Measurements from ENCODE around the gene CAMTA2. TPM values are rescaled to one million over a fixed set of nuclear protein-coding genes. Genes with fewer than 3 reads are reported as not detected.

Gene CAMTA2
- total RNA-seq, 1 experiment from 2014 or later: 4.8 TPM

GRCh38 chr17:4968486-4969046 lies 18.9 kb downstream of the CAMTA2 start:
- DNase-seq (ENCODE audit: low read depth): no peak

DNA sequence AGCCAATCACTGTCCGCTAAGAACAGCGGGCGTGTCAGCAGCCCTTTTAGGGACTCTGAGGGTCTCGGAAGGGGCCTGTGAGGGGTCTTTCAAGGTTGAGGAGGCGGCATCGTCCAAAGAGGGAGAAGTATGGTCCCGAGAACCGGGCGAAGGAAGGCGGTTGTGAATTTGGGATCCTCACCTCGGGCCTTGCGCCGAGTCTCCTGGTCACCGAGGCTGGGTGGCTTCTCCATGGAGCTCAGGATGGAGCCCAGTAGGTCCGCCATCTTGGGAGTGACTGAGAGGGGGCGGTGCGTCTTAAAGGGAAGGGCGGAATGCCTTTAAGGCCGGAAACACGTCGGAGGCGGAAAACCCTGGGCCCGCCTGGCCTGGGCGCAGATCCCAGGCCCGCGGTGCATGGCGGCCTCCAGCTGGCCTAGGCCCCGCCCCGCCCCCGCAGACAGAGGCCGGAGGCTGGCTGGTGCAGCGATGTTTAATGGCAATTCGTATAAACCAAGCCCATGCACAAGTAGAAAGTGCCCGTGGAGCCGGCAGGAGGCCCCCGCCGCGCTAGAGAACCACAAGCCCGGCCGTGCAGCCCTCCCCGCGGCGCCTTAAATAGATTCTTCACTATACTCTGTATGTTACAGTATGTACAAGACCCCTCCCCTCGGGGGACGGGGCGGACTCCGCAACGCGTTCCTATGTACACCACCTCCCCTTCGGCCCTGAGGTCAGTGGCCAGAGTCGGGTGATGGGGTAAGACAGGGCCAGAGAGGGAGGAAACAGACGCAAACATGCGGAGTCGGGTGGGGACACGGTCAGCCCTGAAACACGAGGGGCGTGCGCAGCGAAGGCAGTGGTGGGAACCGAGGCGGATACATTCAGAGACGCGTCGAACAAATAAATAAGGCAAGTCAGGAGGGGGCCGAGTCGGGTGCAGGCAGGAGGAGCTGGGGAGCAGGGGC lies 19.7 kb downstream of the CAMTA2 start, which contains the start of gene SPAG7:
Gene SPAG7, minus strand, starts transcription at position 279 of the 947 bp plus-strand sequence. Its CDS starts 13 bp downstream, at position 266.
- DNase-seq (ENCODE audit: low read depth): peak; percentile 89

GRCh38 chr17:4966844-4967538 lies 20.5 kb downstream of the CAMTA2 start:
- DNase-seq (ENCODE audit: low read depth): peak; percentile 99

DNA sequence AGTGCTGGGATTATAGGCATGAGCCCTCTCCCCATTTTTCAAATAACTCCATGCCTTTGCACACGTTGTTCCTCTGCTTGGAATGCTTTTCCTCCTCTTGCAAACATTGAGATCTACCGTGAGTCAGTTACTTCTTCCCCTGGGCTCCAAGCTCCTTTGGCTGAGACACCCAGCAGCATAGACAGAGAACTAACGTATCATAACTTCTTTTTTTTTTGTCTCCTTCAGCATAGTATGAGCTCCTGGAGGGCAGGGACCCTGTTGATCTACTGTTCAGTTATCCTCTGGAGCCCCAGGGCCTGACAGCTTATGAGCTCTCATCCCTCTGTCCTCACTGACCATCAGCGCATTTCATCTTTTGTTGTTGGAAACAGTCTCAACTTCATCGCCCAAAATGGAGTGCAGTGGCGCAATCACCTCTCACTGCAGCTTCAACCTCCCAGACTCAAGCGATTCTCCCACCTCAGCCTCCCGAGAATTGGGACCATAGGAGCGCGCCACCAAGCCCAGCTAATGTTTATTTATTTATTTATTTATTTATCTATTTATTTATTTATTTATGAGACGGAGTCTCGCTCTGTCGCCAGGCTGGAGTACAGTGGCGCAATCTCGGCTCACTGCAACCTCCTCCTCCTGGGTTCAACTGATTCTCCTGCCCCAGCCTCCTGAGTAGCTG lies 22.0 kb downstream of the CAMTA2 start:
- DNase-seq (ENCODE audit: low read depth): no peak

DNA sequence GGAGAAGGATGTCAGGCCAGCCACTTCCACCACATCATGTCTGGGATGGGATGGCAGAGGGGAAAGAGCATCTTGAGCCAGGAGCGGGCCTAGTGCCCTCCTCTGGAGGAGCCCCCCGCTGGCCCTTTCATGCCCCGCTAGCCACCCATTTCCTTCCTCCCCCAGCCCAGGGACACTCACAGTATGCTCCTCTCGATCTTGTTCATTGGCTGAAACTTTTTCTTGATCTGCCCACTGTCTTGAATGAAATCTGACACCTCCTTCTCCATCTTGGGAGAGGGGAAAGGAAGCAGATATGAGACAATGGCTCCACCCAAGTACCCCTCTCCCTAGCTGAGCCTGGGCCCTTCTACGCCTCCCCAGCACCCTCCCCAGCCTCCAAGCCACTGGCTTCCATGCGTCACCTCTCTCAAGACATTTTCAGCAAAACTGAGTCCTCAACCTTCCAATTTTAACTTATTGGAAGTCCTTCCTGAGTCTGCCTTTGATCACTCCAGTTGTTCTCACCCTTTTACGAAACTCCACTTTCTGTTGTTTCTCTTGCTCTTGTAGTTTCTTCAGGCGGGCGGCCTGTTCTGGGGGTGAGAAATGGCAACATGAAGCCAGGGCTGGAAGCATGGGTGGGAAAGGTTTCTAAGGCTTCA lies 27.1 kb downstream of the CAMTA2 start:
- no peak for DNase-seq (ENCODE audit: low read depth)

DNA sequence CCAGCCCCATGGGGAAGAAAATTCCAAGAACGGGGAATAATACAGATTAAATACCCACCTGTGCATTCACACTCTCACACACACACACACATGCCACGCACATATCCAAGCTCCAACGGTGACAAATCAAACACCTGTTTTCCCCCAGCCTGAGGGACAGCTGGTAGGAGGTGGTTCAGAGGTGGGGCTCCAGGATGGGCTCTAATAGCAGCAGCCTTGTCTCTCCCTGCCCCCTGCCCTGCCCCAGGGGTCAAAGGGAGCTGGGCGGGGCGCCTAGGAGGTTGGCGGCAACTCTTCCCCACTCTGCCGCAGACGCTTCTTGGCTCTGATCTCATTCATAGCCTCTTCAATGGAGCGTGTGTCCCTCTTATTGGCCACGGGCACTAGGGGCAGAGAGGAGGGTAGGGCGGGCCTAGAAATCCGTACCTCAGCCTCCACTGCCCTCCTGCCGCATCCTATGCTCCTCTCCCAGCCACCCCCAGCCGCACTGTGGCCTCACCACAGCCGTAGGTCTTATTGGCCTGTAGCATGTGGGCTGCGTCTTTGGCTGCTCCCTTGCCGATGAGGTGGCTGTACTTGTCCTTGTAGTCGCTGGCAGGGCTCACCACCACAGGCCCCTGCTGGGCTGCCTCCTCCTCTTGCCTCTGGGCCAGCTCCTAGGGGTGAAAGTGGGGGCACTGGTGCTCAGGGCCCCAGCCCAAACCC lies 28.1 kb downstream of the CAMTA2 start:
- DNase-seq (ENCODE audit: low read depth): no peak

DNA sequence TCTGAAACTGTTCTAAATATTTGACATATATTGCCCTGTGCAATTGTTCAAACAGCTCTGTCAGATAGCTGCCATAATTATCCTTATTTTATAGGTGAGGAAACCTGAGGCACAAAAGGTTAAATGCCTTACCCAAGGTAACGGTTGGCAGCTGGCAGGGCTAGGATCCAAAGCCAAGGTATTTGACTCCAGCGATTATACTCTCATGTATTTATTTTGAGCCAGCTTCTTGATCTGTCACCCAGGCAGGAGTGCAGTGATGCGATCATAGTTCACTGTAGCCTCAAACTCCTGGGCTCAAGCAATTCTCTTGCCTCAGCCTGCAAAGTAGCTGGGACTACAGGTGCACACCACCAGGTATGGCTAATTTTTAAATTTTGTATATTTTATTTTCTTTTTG lies 29.4 kb downstream of the CAMTA2 start:
- no peak for DNase-seq (ENCODE audit: low read depth)

DNA sequence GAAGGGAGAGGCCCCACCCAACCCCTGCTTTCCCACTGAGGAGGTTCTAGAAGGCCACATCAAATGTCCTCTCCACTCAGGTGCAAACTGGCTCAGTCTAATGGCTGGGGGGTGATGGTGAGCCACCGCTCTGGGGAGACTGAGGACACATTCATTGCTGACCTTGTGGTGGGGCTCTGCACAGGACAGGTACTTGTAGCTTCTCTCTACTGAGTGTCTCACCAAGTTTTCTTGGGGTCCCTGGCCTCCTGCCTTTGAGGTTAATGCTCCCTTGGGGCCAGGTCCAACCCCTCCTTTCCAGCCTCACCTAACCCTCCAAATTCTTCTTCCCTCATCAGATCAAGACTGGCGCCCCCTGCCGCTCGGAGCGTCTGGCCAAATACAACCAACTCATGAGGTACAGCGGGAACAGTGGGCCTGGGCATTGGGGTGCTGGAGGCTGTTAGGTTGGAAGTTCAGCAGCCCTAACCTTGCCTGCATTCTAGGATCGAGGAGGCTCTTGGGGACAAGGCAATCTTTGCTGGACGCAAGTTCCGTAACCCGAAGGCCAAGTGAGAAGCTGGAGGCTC lies 30.9 kb downstream of the CAMTA2 start:
- no peak for DNase-seq (ENCODE audit: low read depth)

DNA sequence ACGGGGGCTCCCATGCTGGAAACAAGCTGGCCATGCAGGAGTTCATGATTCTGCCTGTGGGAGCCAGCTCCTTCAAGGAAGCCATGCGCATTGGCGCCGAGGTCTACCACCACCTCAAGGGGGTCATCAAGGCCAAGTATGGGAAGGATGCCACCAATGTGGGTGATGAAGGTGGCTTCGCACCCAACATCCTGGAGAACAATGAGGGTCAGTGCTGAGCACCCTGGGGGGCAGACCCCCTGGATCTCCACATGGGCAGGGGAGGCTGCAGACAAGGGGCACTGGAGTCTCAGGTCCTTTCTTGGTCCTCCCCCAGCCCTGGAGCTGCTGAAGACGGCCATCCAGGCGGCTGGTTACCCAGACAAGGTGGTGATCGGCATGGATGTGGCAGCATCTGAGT lies 32.4 kb downstream of the CAMTA2 start:
- DNase-seq (ENCODE audit: low read depth): no peak

GRCh38 chr17:4953451-4953961 lies 34.0 kb downstream of the CAMTA2 start:
- DNase-seq (ENCODE audit: low read depth): peak; percentile 87

DNA sequence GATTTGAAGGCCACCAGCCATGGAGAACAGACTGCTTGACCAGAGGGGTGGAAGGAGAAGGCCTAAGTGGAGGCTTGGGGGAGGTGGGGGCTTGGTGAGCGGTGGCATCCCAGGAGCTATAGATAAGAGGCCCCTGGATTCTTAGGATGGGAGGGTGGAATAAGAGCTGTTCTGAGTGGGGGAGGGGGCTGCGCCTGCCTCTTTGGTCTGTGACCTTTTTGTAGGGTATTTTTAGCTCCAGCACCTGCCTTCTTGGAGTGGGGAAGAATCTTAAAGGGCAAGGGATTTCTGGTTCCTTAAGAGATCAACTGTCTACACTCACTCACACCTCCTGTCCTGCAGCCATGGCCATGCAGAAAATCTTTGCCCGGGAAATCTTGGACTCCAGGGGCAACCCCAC lies 36.0 kb downstream of the CAMTA2 start:
- DNase-seq (ENCODE audit: low read depth): no peak

GRCh38 chr17:4950746-4951204 lies 36.7 kb downstream of the CAMTA2 start, which contains the start of gene ENO3:
ENO3 (plus strand) TSS chr17:4951119; CDS start chr17:4951830, 711 bp downstream.
- DNase-seq (ENCODE audit: low read depth): no peak

DNA sequence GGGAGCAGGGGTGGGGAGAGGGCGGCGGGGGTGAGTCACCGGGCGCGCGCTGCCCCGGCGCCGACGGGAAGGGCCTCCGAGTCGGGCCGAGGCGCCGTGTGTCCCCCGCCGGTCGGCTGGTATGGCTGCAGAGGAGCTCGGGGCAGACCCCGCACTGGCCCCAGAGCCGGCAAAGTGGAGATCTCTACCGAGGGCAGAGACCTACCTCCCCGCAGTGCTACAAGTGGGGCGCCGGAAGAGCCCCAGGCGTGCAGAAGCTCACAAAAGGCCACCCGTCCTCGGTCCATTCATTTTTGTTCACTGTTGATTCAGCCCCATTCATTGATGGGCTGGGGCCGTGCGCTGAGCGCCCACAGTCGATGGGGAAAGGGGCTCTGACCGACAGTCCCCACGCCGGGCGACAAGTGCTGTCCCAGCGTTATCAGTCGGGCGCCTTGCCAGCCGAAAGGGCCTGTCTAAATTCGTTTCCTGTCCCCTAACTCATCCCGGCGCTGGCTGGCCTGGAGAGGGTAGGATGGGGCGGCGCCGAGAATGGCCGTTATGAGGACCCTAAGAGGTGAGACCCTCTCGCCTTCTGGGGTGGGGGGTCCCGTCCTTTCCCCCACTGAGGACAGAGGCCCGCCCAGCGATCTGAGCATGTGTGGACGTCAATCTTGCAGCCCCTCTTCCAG lies 37.3 kb downstream of the CAMTA2 start:
- no peak for DNase-seq (ENCODE audit: low read depth)

GRCh38 chr17:4949321-4950074 lies 38.0 kb downstream of the CAMTA2 start:
- peak; percentile 74 for DNase-seq (ENCODE audit: low read depth)

- DNase-seq (ENCODE audit: low read depth): peak; percentile 86
Observed at GRCh38 chr17:4948931-4949320, 38.5 kb downstream of the CAMTA2 start.

GRCh38 chr17:4948166-4948930 lies 39.1 kb downstream of the CAMTA2 start, which contains the start of gene PFN1:
PFN1 (minus strand) TSS chr17:4948530; CDS start chr17:4948394, 136 bp downstream.
- DNase-seq (ENCODE audit: low read depth): peak; percentile 82

- peak; percentile 65 for DNase-seq (ENCODE audit: low read depth)
Observed at GRCh38 chr17:4947411-4948165, 39.9 kb downstream of the CAMTA2 start.

Data from M059J (cell line).